IMR-90 (cell line): ENCODE measurements around the gene RHBDF2. TPM values are rescaled to one million over a fixed set of nuclear protein-coding genes. Genes with fewer than 3 reads are reported as not detected.
A peak's percentile ranks its signal among the peaks of the same experiment; 100 is the strongest.

Source experiments
- ATAC-seq: fragments of 200-7000 bp; cut with Tn5 transposase; 2 replicates; pipeline ENCODE4 v1.9.1; 2020; ENCODE audit warnings: low read depth, mild to moderate bottlenecking, moderate library complexity
- BruUV-seq: library from RNA; stranded (reverse); fragments of 400-500 nt; replicated peaks from 2 replicates; lab custom pipeline; 2021; lab: Mats Ljungman, UMichigan
- CTCF ChIA-PET: fragments of 300-600 bp; formaldehyde crosslinking; extraction: SDS; loops from one replicate; lab custom pipeline; 2021; ENCODE audit warnings: antibody characterized with exemption; lab: Yijun Ruan, JAX
- POLR2A ChIA-PET: fragments of 300-600 bp; sonication (Branson Sonifier 250); formaldehyde crosslinking; loops from one replicate; lab custom pipeline; 2022; ENCODE audit warnings: antibody characterized with exemption; ENCODE audit not compliant: unreplicated experiment; lab: Charles Lee
- DNase-seq: peaks from one replicate; pipeline ENCODE4 v3.0.0; 2013
- H2AFZ ChIP-seq: replicated peaks from 2 replicates; pipeline ENCODE3; 2013; ENCODE audit warnings: low read length, mild to moderate bottlenecking; ENCODE audit not compliant: poor library complexity
- H2AK5ac ChIP-seq: 2 replicates; pipeline ENCODE4 v1.6.1; 2013; ENCODE audit warnings: low read depth, low read length, inconsistent platforms
- H2AK9ac ChIP-seq: replicated peaks from 2 replicates; pipeline ENCODE3; 2013; ENCODE audit warnings: mild to moderate bottlenecking, low read depth, low read length, moderate library complexity; ENCODE audit not compliant: poor library complexity
- H2BK120ac ChIP-seq: 2 replicates; pipeline ENCODE4 v1.6.1; 2013; ENCODE audit warnings: low read depth, low read length, inconsistent platforms
- H2BK15ac ChIP-seq: 3 replicates; pipeline ENCODE4 v1.6.1; 2013; ENCODE audit warnings: low read depth, low read length, inconsistent platforms
- H2BK20ac ChIP-seq: 2 replicates; pipeline ENCODE4 v1.6.1; 2013; ENCODE audit warnings: low read depth, mild to moderate bottlenecking, inconsistent platforms, low read length, moderate library complexity
- H2BK5ac ChIP-seq: 2 replicates; pipeline ENCODE4 v1.6.1; 2013; ENCODE audit warnings: mild to moderate bottlenecking, low read depth, low read length, inconsistent platforms; ENCODE audit not compliant: poor library complexity, severe bottlenecking
- H3K14ac ChIP-seq: replicated peaks from 2 replicates; pipeline ENCODE4 v1.6.1; 2013; ENCODE audit warnings: low read depth, low read length, inconsistent platforms
- H3K18ac ChIP-seq: 2 replicates; pipeline ENCODE4 v1.6.1; 2013; ENCODE audit warnings: low read depth, low read length, control low read depth
- H3K23ac ChIP-seq: 2 replicates; pipeline ENCODE4 v1.6.1; 2013; ENCODE audit warnings: low read depth, low read length, inconsistent platforms
- H3K27ac ChIP-seq: 2 replicates; pipeline ENCODE4 v1.5.1; 2013; ENCODE audit warnings: mild to moderate bottlenecking, control low read depth, low read length; ENCODE audit not compliant: insufficient read depth
- H3K27me3 ChIP-seq: 2 replicates; pipeline ENCODE4 v1.6.1; 2013; ENCODE audit warnings: low read length; ENCODE audit not compliant: control insufficient read depth, insufficient read depth
- H3K36me3 ChIP-seq: 2 replicates; pipeline ENCODE4 v1.6.1; 2013; ENCODE audit warnings: low read length, mixed read lengths; ENCODE audit not compliant: control insufficient read depth, insufficient read depth
- H3K4ac ChIP-seq: 2 replicates; pipeline ENCODE4 v1.6.1; 2013; ENCODE audit warnings: low read depth, low read length, inconsistent platforms
- H3K4me1 ChIP-seq: 2 replicates; pipeline ENCODE4 v1.6.1; 2013; ENCODE audit warnings: low read length, mixed read lengths; ENCODE audit not compliant: control insufficient read depth, insufficient read depth
- H3K4me2 ChIP-seq: 2 replicates; pipeline ENCODE4 v1.6.1; 2013; ENCODE audit warnings: low read depth, mild to moderate bottlenecking, control low read depth, low read length, moderate library complexity
- H3K4me3 ChIP-seq: 2 replicates; pipeline ENCODE4 v1.5.1; 2013; ENCODE audit warnings: low read depth, mild to moderate bottlenecking, control low read depth, low read length, moderate library complexity; ENCODE audit not compliant: insufficient read depth
- H3K56ac ChIP-seq: 2 replicates; pipeline ENCODE4 v1.6.1; 2013; ENCODE audit warnings: low read length, inconsistent platforms; ENCODE audit not compliant: insufficient read depth; ENCODE audit errors: extremely low read depth
- H3K79me1 ChIP-seq, 2 experiments: 2 replicates each; pipeline ENCODE4 v1.6.1; 2013; ENCODE audit warnings: low read length in 2 of 2, inconsistent platforms in 1 of 2, low read depth in 1 of 2
- H3K9ac ChIP-seq: 2 replicates; pipeline ENCODE4 v1.6.1; 2013; ENCODE audit warnings: low read depth, low read length, control low read depth
- H3K9me1 ChIP-seq: 2 replicates; pipeline ENCODE4 v1.6.1; 2013; ENCODE audit warnings: low read length, inconsistent platforms; ENCODE audit not compliant: insufficient read depth
- H3K9me3 ChIP-seq: 2 replicates; pipeline ENCODE4 v1.6.1; 2013; ENCODE audit warnings: low read length; ENCODE audit not compliant: control insufficient read depth, insufficient read depth
- H4K20me1 ChIP-seq: 2 replicates; pipeline ENCODE4 v1.6.1; 2013; ENCODE audit warnings: low read length, inconsistent platforms; ENCODE audit not compliant: insufficient read depth
- H4K5ac ChIP-seq: 2 replicates; pipeline ENCODE4 v1.6.1; 2013; ENCODE audit warnings: mild to moderate bottlenecking, low read depth, low read length, control low read depth
- H4K8ac ChIP-seq, 2 experiments: 2 replicates each; pipeline ENCODE4 v1.6.1; 2013; ENCODE audit warnings: low read depth in 2 of 2, low read length in 2 of 2, control low read depth in 1 of 2, inconsistent platforms in 1 of 2
- H4K91ac ChIP-seq: 2 replicates; pipeline ENCODE4 v1.6.1; 2013; ENCODE audit warnings: low read depth, low read length, inconsistent platforms; ENCODE audit not compliant: insufficient read depth
- BHLHE40 ChIP-seq: fragments of 150-350 bp; IDR thresholded peaks from 2 replicates; pipeline ENCODE4 v1.6.1; 2016; ENCODE audit warnings: mild to moderate bottlenecking, low read depth, low read length
- CEBPB ChIP-seq: IDR thresholded peaks from 2 replicates; pipeline ENCODE4 v1.6.1; 2012; ENCODE audit warnings: low read depth, low read length, improper control_type of control experiment
- CHD1 ChIP-seq: IDR thresholded peaks from 2 replicates; pipeline ENCODE4 v1.6.1; 2012; ENCODE audit warnings: low read depth, low read length, improper control_type of control experiment
- CTCF ChIP-seq: conservative IDR thresholded peaks from 2 replicates; pipeline ENCODE4 v1.5.1; 2012; ENCODE audit warnings: mild to moderate bottlenecking, low read depth, low read length, improper control_type of control experiment
- ELK1 ChIP-seq: fragments of 150-350 bp; IDR thresholded peaks from 2 replicates; pipeline ENCODE4 v1.6.1; 2016; ENCODE audit warnings: low read depth, mild to moderate bottlenecking, low read length, moderate library complexity, borderline replicate concordance
- FOS ChIP-seq: fragments of 150-350 bp; IDR thresholded peaks from 2 replicates; pipeline ENCODE4 v1.6.1; 2016; ENCODE audit warnings: low read depth, low read length
- MAFK ChIP-seq: IDR thresholded peaks from 2 replicates; pipeline ENCODE4 v1.6.1; 2012; ENCODE audit warnings: low read depth, low read length, improper control_type of control experiment
- MXI1 ChIP-seq: IDR thresholded peaks from 2 replicates; pipeline ENCODE4 v1.6.1; 2012; ENCODE audit warnings: low read depth, mild to moderate bottlenecking, low read length, moderate library complexity, borderline replicate concordance
- NFE2L2 ChIP-seq: fragments of 150-350 bp; IDR thresholded peaks from 2 replicates; pipeline ENCODE4 v1.6.1; 2016; ENCODE audit warnings: low read depth, mild to moderate bottlenecking, low read length
- POLR2A ChIP-seq: IDR thresholded peaks from 2 replicates; pipeline ENCODE4 v1.6.1; 2012; ENCODE audit warnings: mild to moderate bottlenecking, low read depth, low read length
- RAD21 ChIP-seq: IDR thresholded peaks from 2 replicates; pipeline ENCODE4 v1.6.1; 2012; ENCODE audit warnings: low read length, improper control_type of control experiment
- RFX5 ChIP-seq: IDR thresholded peaks from 2 replicates; pipeline ENCODE4 v1.8.0; 2012; ENCODE audit warnings: low read depth, mild to moderate bottlenecking, low read length, moderate library complexity
- SMC3 ChIP-seq: fragments of 150-350 bp; IDR thresholded peaks from 2 replicates; pipeline ENCODE4 v1.6.1; 2016; ENCODE audit warnings: low read depth, mild to moderate bottlenecking, antibody characterized with exemption, low read length, moderate library complexity
- USF2 ChIP-seq: fragments of 150-350 bp; IDR thresholded peaks from 2 replicates; pipeline ENCODE4 v1.6.1; 2017; ENCODE audit warnings: mild to moderate bottlenecking, antibody characterized with exemption, low read length, low read depth
- WGBS, 2 experiments: methylation state at CpG; one replicate each; pipeline versions ENCODE4 v1.1.5 to v1.1.7; 2013; ENCODE audit warnings: missing lambda C conversion rate in 2 of 2; ENCODE audit not compliant: insufficient read length in 1 of 2; ENCODE audit errors: extremely low coverage in 2 of 2; 5-methylcytosine and 5-hydroxymethylcytosine counted together
- dilution Hi-C: fragments of 300-500 bp; cut with HindIII; formaldehyde crosslinking; loops from one replicate; pipeline ENCODE4 v1.14.3; 2018; ENCODE audit warnings: low sequenced_read_pairs; ENCODE audit not compliant: unreplicated experiment
- in situ Hi-C: fragments of 300-500 bp; cut with MboI; formaldehyde crosslinking; loops from 3 replicates; pipeline ENCODE4 v1.14.3; 2019; ENCODE audit warnings: low sequenced_read_pairs, inconsistent platforms, mixed read lengths
- intact Hi-C: fragments of 100-400 bp; cut with micrococcal nuclease; formaldehyde crosslinking; loops from 2 replicates; pipeline ENCODE4 v1.10.0; 2022
- polyA plus RNA-seq, 3 experiments: library from polyadenylated mRNA; depleted of rRNA; stranded (reverse); fragments of >200 nt; gene quantifications; 2 replicates each; pipeline ENCODE4 v1.2.3, GENCODE V29; 2012; ENCODE audit warnings: low replicate concordance in 1 of 3
- total RNA-seq: library from RNA; depleted of rRNA; stranded (reverse); fragments of >200 nt; gene quantifications from 2 replicates; pipeline ENCODE4 v1.2.3, GENCODE V29; 2012

Gene RHBDF2
- total and polyA plus RNA-seq, 2 of the 4 experiments (the other 2 are of a cell fraction): 1.3 to 8.3 TPM

GRCh38 chr17:76446449-76447231, 54.6 kb downstream of the RHBDF2 start:
- POLR2A ChIA-PET: no interaction called here
- no peak for TF ChIP-seq RFX5
- peak; percentile 53 for TF ChIP-seq FOS
- no peak for TF ChIP-seq USF2
- TF ChIP-seq SMC3: no peak
- TF ChIP-seq NFE2L2: peak; percentile 97
- no peak for TF ChIP-seq RAD21
- no peak for TF ChIP-seq CHD1
- peak; percentile 67; the same call in 1 of the 2 replicates for TF ChIP-seq BHLHE40
- no peak for TF ChIP-seq POLR2A
- TF ChIP-seq ELK1: no peak
- peak; percentile 85 for TF ChIP-seq CEBPB
- TF ChIP-seq MAFK: peak; percentile 92
- TF ChIP-seq CTCF: no peak
- TF ChIP-seq MXI1: no peak

More at GRCh38 chr17:76446449-76447231, 54.6 kb downstream of the RHBDF2 start:
- no TSS peak for BruUV-seq
- Histone ChIP-seq H3K27me3 (no peaks in the 10 kb centered on the region), H2AK5ac (0 out of 2 replicates have a peak overlapping the region, but pooled peaks have one; percentile 31), H4K8ac (no peak overlapping the region), H3K9me1 (peaks cover 53% of the 10 kb centered on the region), H3K4me2 (peak overlapping the region; percentile 77), H2BK15ac (peak overlapping the region; percentile 16; the same call in 1 of the 3 replicates), H3K14ac (no peak overlapping the region; the same call in 1 of the 2 replicates), H3K9ac (no peak overlapping the region), H2AFZ (no peak overlapping the region), H3K23ac (peak overlapping the region; percentile 8; the same call in 1 of the 2 replicates), H2BK20ac (no peak overlapping the region), H4K91ac (peak overlapping the region; percentile 7; the same call in 1 of the 2 replicates), H2AK9ac (no peak overlapping the region), H3K4ac (peak overlapping the region; percentile 12), H3K36me3 (no peaks in the 10 kb centered on the region), H3K4me1 (peaks cover 49% of the 10 kb centered on the region), H2BK5ac (peak overlapping the region; percentile 74), H4K5ac (no peak overlapping the region), H3K79me1 (peaks cover 41 to 94% of the 10 kb centered on the region in 2 experiments), H3K27ac (peak overlapping the region; percentile 5; the same call in 1 of the 2 replicates), H3K9me3 (no peaks in the 10 kb centered on the region), H3K4me3 (peak overlapping the region; percentile 11; the same call in 1 of the 2 replicates), H2BK120ac (peak overlapping the region; percentile 1; the same call in 1 of the 2 replicates), H3K18ac (no peak overlapping the region), H4K20me1 (peaks cover 87% of the 10 kb centered on the region), H3K56ac (no peak overlapping the region)
- in situ Hi-C loops (no loop called here), intact Hi-C loops (no loop called here), dilution Hi-C loops (no loop called here)
- peak; percentile 68 for ATAC-seq
- CTCF ChIA-PET: interaction anchor here (0.6 to 2.4 kb wide), 3 partner anchors 12 to 1013 kb away, joined by 3 to 8 read pairs (median 4); no protein-coding TSS in a partner anchor
- DNase-seq: peak; percentile 92
- WGBS, 2 experiments: 0% methylated on average over 1 of the region's 9 CpGs; no CpG with 5 or more reads in 1 of the 2 experiments
